Pulmonary artery endothelial cell (primary cell): ENCODE measurements around the gene KRT32. TPM values are rescaled to one million over a fixed set of nuclear protein-coding genes. Genes with fewer than 3 reads are reported as not detected.

Experiments used
- DNase-seq: peaks from one replicate; pipeline ENCODE4 v3.0.0-alpha.2; 2011; ENCODE audit warnings: low read depth, low spot score
- total RNA-seq: library from RNA; depleted of rRNA; stranded (reverse); fragments of >200 nt; gene quantifications from 2 replicates; pipeline ENCODE4 v1.2.3, GENCODE V29; 2014

KRT32 gene
- total RNA-seq, 1 donor from 2014 or later = not detected

- peak; percentile 69 for DNase-seq
Observed at GRCh38 chr17:41492771-41493170, 25.6 kb upstream of the KRT32 start.

- DNase-seq = peak; percentile 7
Observed at GRCh38 chr17:41492351-41492750, 25.2 kb upstream of the KRT32 start.

- DNase-seq = no peak
Observed at GRCh38 chr17:41491476-41491875, 24.3 kb upstream of the KRT32 start.

- no peak for DNase-seq
Observed at GRCh38 chr17:41490000-41490990, 23.1 kb upstream of the KRT32 start.

GRCh38 chr17:41489531-41489930 lies 22.3 kb upstream of the KRT32 start, which contains the start of gene KRT36:
TSS of gene KRT36 (minus strand) at chr17:41489910. CDS start at chr17:41489864, 46 bp downstream.
- no peak for DNase-seq

- no peak for DNase-seq
Observed at GRCh38 chr17:41486809-41487530, 19.8 kb upstream of the KRT32 start.

GRCh38 chr17:41486316-41486715 lies 19.1 kb upstream of the KRT32 start:
- DNase-seq = no peak

- DNase-seq = no peak
Observed at GRCh38 chr17:41484920-41485904, 18.0 kb upstream of the KRT32 start.

GRCh38 chr17:41483991-41484826 lies 17.0 kb upstream of the KRT32 start:
- no peak for DNase-seq

- no peak for DNase-seq
Observed at GRCh38 chr17:41483531-41483930, 16.3 kb upstream of the KRT32 start.

GRCh38 chr17:41481036-41481435 lies 13.8 kb upstream of the KRT32 start, which contains the start of gene KRT35:
TSS of gene KRT35 (minus strand) at chr17:41481151. CDS start at chr17:41481097, 54 bp downstream.
- no peak for DNase-seq

GRCh38 chr17:41480581-41480980 lies 13.4 kb upstream of the KRT32 start:
- DNase-seq = no peak

GRCh38 chr17:41480136-41480535 lies 12.9 kb upstream of the KRT32 start:
- no peak for DNase-seq

GRCh38 chr17:41478237-41478636 lies 11.1 kb upstream of the KRT32 start:
- no peak for DNase-seq

GRCh38 chr17:41476866-41477815 lies 10.0 kb upstream of the KRT32 start:
- no peak for DNase-seq

GRCh38 chr17:41475421-41475820 lies 8.2 kb upstream of the KRT32 start:
- DNase-seq = no peak

GRCh38 chr17:41474863-41475262 lies 7.7 kb upstream of the KRT32 start:
- DNase-seq = no peak

GRCh38 chr17:41468346-41468745 lies 1.2 kb upstream of the KRT32 start:
- DNase-seq = no peak

GRCh38 chr17:41467561-41467960 lies 375 bp upstream of the KRT32 start:
- no peak for DNase-seq
